HepG2 (cell line): ENCODE measurements around the gene JUND. TPM values are rescaled to one million over a fixed set of nuclear protein-coding genes. Genes with fewer than 3 reads are reported as not detected.

Experiments
- ATAD3A ChIP-seq: sonication (generic); formaldehyde crosslinking; IDR thresholded peaks from 2 replicates; pipeline ENCODE4 v1.4.0; 2020; ENCODE audit warnings: missing genetic modification reagents
- BCL6 ChIP-seq: IDR thresholded peaks from 2 replicates; pipeline ENCODE4 v1.6.1; 2016; ENCODE audit warnings: missing genetic modification reagents, missing compliant biosample characterization
- CBX1 ChIP-seq: IDR thresholded peaks from one replicate; pipeline ENCODE4 v1.6.1; 2016; ENCODE audit warnings: antibody characterized with exemption, low read depth
- CCDC6 ChIP-seq: sonication (generic); formaldehyde crosslinking; IDR thresholded peaks from 2 replicates; pipeline ENCODE4 v1.8.1; 2022; ENCODE audit warnings: mild to moderate bottlenecking, missing genetic modification reagents, moderate library complexity
- GABPA ChIP-seq, 2 experiments: IDR thresholded peaks; 2 replicates each; pipeline ENCODE4 v1.6.1; 2011 to 2016; ENCODE audit warnings: low read depth in 2 of 2, low read length in 1 of 2, missing biosample characterization in 1 of 2, missing genetic modification characterization in 1 of 2
- GATAD1 ChIP-seq: IDR thresholded peaks from 2 replicates; pipeline ENCODE4 v1.6.1; 2016; ENCODE audit warnings: missing genetic modification reagents, missing compliant biosample characterization
- HBP1 ChIP-seq: IDR thresholded peaks from 2 replicates; pipeline ENCODE4 v1.6.1; 2016; ENCODE audit warnings: low read depth, control low read depth
- HMGA1 ChIP-seq: sonication (generic); formaldehyde crosslinking; conservative IDR thresholded peaks from 2 replicates; pipeline ENCODE4 v1.4.0; 2020; ENCODE audit warnings: missing genetic modification reagents
- MIER3 ChIP-seq: IDR thresholded peaks from 2 replicates; pipeline ENCODE4 v1.6.1; 2016; ENCODE audit warnings: missing compliant biosample characterization, borderline replicate concordance
- NCOA2 ChIP-seq: sonication (generic); formaldehyde crosslinking; IDR thresholded peaks from 2 replicates; pipeline ENCODE4 v1.8.0; 2022; ENCODE audit warnings: inconsistent platforms
- NFYB ChIP-seq: sonication (generic); formaldehyde crosslinking; IDR thresholded peaks from 2 replicates; pipeline ENCODE4 v1.4.0; 2020; ENCODE audit warnings: missing genetic modification reagents
- RBAK ChIP-seq: sonication (generic); formaldehyde crosslinking; IDR thresholded peaks from 2 replicates; pipeline ENCODE4 v1.5.1; 2020; ENCODE audit warnings: mild to moderate bottlenecking, missing genetic modification reagents
- REPIN1 ChIP-seq: sonication (generic); formaldehyde crosslinking; IDR thresholded peaks from 2 replicates; pipeline ENCODE4 v1.8.0; 2022; ENCODE audit warnings: missing genetic modification reagents, low read depth, mild to moderate bottlenecking, borderline replicate concordance
- RFXAP ChIP-seq: sonication (generic); formaldehyde crosslinking; IDR thresholded peaks from 2 replicates; pipeline ENCODE4 v1.4.0; 2020; ENCODE audit warnings: missing genetic modification reagents, borderline replicate concordance
- RORA ChIP-seq: sonication (generic); formaldehyde crosslinking; IDR thresholded peaks from 2 replicates; pipeline ENCODE4 v1.5.0; 2020; ENCODE audit warnings: mild to moderate bottlenecking, missing genetic modification reagents, moderate library complexity
- SNAI1 ChIP-seq: sonication (generic); formaldehyde crosslinking; IDR thresholded peaks from 2 replicates; pipeline ENCODE4 v1.5.0; 2020; ENCODE audit warnings: mild to moderate bottlenecking, missing genetic modification reagents, borderline replicate concordance
- TBL1XR1 ChIP-seq: fragments of 150-350 bp; IDR thresholded peaks from 2 replicates; pipeline ENCODE4 v1.6.1; 2014; ENCODE audit warnings: borderline replicate concordance, low read length; ENCODE audit not compliant: partially characterized antibody
- U2AF1 ChIP-seq: fragments of 200-400 bp; formaldehyde crosslinking; optimal IDR thresholded peaks from 2 replicates; pipeline ENCODE3; 2017; ENCODE audit warnings: mild to moderate bottlenecking, low read depth, low read length
- ZBTB10 ChIP-seq: sonication (generic); formaldehyde crosslinking; IDR thresholded peaks from 2 replicates; pipeline ENCODE4 v1.4.0; 2020; ENCODE audit warnings: missing genetic modification reagents, borderline replicate concordance
- ZFX ChIP-seq: sonication (generic); formaldehyde crosslinking; IDR thresholded peaks from 2 replicates; pipeline ENCODE4 v1.4.0; 2020; ENCODE audit warnings: mild to moderate bottlenecking, low read depth, missing genetic modification reagents, moderate library complexity
- ZNF101 ChIP-seq: sonication (generic); formaldehyde crosslinking; IDR thresholded peaks from 2 replicates; pipeline ENCODE4 v1.4.0; 2020; ENCODE audit warnings: mild to moderate bottlenecking, low read depth, missing genetic modification reagents, borderline replicate concordance
- ZNF33A ChIP-seq: sonication (generic); formaldehyde crosslinking; IDR thresholded peaks from 2 replicates; pipeline ENCODE4 v1.5.1; 2020; ENCODE audit warnings: missing genetic modification reagents, mild to moderate bottlenecking, moderate library complexity, borderline replicate concordance
- ZNF431 ChIP-seq: sonication (generic); formaldehyde crosslinking; IDR thresholded peaks from 2 replicates; pipeline ENCODE4 v1.9.0; 2022; ENCODE audit warnings: missing genetic modification reagents, low read depth, mild to moderate bottlenecking, borderline replicate concordance
- ZNF781 ChIP-seq: sonication (generic); formaldehyde crosslinking; IDR thresholded peaks from 2 replicates; pipeline ENCODE4 v1.5.1; 2020; ENCODE audit warnings: borderline replicate concordance, mild to moderate bottlenecking, missing genetic modification reagents; ENCODE audit errors: not compliant biosample characterization
- ZZZ3 ChIP-seq: sonication (generic); formaldehyde crosslinking; IDR thresholded peaks from 2 replicates; pipeline ENCODE4 v1.4.0; 2020; ENCODE audit warnings: missing genetic modification reagents, mild to moderate bottlenecking, borderline replicate concordance
- polyA plus RNA-seq, 8 experiments: library from polyadenylated mRNA; depleted of rRNA in 3 of 8; stranded (reverse) in 7 of 8; unstranded in 1 of 8; fragments of >200 nt; fragmentation: Illumina TruSeq in 4 of 8; extraction: Trizol in 4 of 8; gene quantifications; 2 replicates each; pipeline versions ENCODE4 v1.2.1 to v1.2.3, GENCODE V29; 2011 to 2016; ENCODE audit warnings: low read depth in 4 of 8, missing spikeins in 1 of 8, mixed read lengths in 1 of 8; ENCODE audit not compliant: insufficient read depth in 1 of 8
- total RNA-seq, 5 experiments: library from RNA; depleted of rRNA; stranded (reverse); fragments of >200 nt; fragmentation: Illumina TruSeq; extraction: Trizol; gene quantifications; 2 replicates each; pipeline ENCODE4 v1.2.3, GENCODE V29; 2016; ENCODE audit warnings: low read depth in 1 of 5

Gene JUND
- total and polyA plus RNA-seq, 2 of the 13 experiments (the other 11 are each of a cell fraction or from before 2014, with no cell fraction given), result 41.2 to 59.8 TPM

GRCh38 chr19:18274781-18275356, 6.6 kb downstream of the JUND start (continued):
- TF ChIP-seq CCDC6 (CRISPR knock-in tag), result no peak; the same call in 1 of the 2 replicates
- peak; percentile 33 for TF ChIP-seq U2AF1
- peak; percentile 47; the same call in 1 of the 2 replicates for TF ChIP-seq ZNF431 (CRISPR knock-in tag)
- peak; percentile 61; the same call in 1 of the 2 replicates for TF ChIP-seq NCOA2 (CRISPR knock-in tag)
- peak; percentile 93; the same call in 1 of the 2 replicates for TF ChIP-seq ZBTB10 (CRISPR knock-in tag)
- no peak for TF ChIP-seq SNAI1 (CRISPR knock-in tag)
- TF ChIP-seq HMGA1 (CRISPR knock-in tag), result no peak
- no peak for TF ChIP-seq RORA (CRISPR knock-in tag)
- TF ChIP-seq TBL1XR1, result no peak
- no peak; the same call in 1 of the 2 replicates for TF ChIP-seq GATAD1 (CRISPR knock-in tag)
- TF ChIP-seq ZNF33A (CRISPR knock-in tag), result 0 out of 2 replicates have a peak, but pooled peaks have one; percentile 44
- no peak for TF ChIP-seq CBX1
- no peak for TF ChIP-seq HBP1
- no peak for TF ChIP-seq RBAK (CRISPR knock-in tag)
- no peak for TF ChIP-seq REPIN1
- TF ChIP-seq BCL6 (CRISPR knock-in tag), result no peak
- TF ChIP-seq ZZZ3 (CRISPR knock-in tag), result 0 out of 2 replicates have a peak, but pooled peaks have one; percentile 29
- no peak for TF ChIP-seq ZNF101
- TF ChIP-seq MIER3 (CRISPR knock-in tag), result 0 out of 2 replicates have a peak, but pooled peaks have one; percentile 19
- TF ChIP-seq ZFX (CRISPR knock-in tag), result peak; percentile 65
- TF ChIP-seq ZNF781, result peak; percentile 82
- TF ChIP-seq NFYB (CRISPR knock-in tag), result no peak
- TF ChIP-seq ATAD3A (CRISPR knock-in tag), result no peak
- TF ChIP-seq RFXAP (CRISPR knock-in tag), result 0 out of 2 replicates have a peak, but pooled peaks have one; percentile 40
- no peak for TF ChIP-seq GABPA (IDR thresholded peaks at IDR 0.05; ENCODE audit: low read depth, low read length)
- no peak for TF ChIP-seq GABPA (CRISPR knock-in tag; IDR thresholded peaks at IDR 0.05; ENCODE audit: low read depth)
